Erythroblast (primary cell): ENCODE results near the gene PMVK.
"Not testable (repeated sequence)": the region's sequence is repeated elsewhere in the genome, so short reads cannot be mapped to it uniquely, and the experiment has no call there.

Source experiments
- DNase-seq, 2 experiments: peaks; one replicate each; lab custom pipeline; 2025; lab: John Stamatoyannopoulos, UW
- GATA1 ChIP-seq: IDR thresholded peaks from 2 replicates; pipeline ENCODE4 v1.6.1; 2011; ENCODE audit warnings: low read depth, mild to moderate bottlenecking, control low read depth, low read length, moderate library complexity
- POLR2A ChIP-seq: IDR thresholded peaks from 2 replicates; pipeline ENCODE4 v1.6.1; 2011; ENCODE audit warnings: mild to moderate bottlenecking, low read length

The PMVK gene

GRCh38 chr1:154936555-154937084 is at the start of gene PMVK:
Gene PMVK (minus strand): TSS chr1:154936719. CDS start chr1:154936685, 34 bp downstream.
- TF ChIP-seq GATA1, result no peak
- peak; percentile 62 for TF ChIP-seq POLR2A
- DNase-seq, result peak; percentile 97 to 98

GRCh38 chr1:154983776-154984466 is 47.4 kb upstream of the PMVK start:
- DNase-seq, result no peak
- TF ChIP-seq GATA1 (no peak), POLR2A (no peak)

- peak; percentile 99 for DNase-seq
- TF ChIP-seq POLR2A (peak; percentile 67), GATA1 (no peak)
Observed at GRCh38 chr1:154982897-154983648, 46.6 kb upstream of the PMVK start, which contains the start of gene FLAD1. Gene FLAD1 (plus strand): TSS chr1:154983344. CDS start chr1:154983695, 351 bp downstream.

- DNase-seq, result no peak
- TF ChIP-seq GATA1 (no peak), POLR2A (no peak)
Observed at GRCh38 chr1:154982341-154982740, 45.8 kb upstream of the PMVK start.

- no peak for DNase-seq
- TF ChIP-seq POLR2A, result no peak
- no peak for TF ChIP-seq GATA1
Observed at GRCh38 chr1:154978360-154978759, 41.8 kb upstream of the PMVK start.

GRCh38 chr1:154977762-154978161 is 41.2 kb upstream of the PMVK start:
- not testable (repeated sequence) for DNase-seq

GRCh38 chr1:154975409-154976059 is 39.0 kb upstream of the PMVK start:
- TF ChIP-seq GATA1 (no peak), POLR2A (no peak)
- DNase-seq, result peak; percentile 73 to 83

- DNase-seq, result peak; percentile 97 to 99
- peak; percentile 91 for TF ChIP-seq POLR2A
- no peak for TF ChIP-seq GATA1
Observed at GRCh38 chr1:154974808-154975408, 38.4 kb upstream of the PMVK start.

GRCh38 chr1:154974102-154974807 is 37.7 kb upstream of the PMVK start, which contains the start of gene CKS1B:
Gene CKS1B (plus strand): TSS chr1:154974681. CDS start chr1:154974746, 65 bp downstream.
- TF ChIP-seq POLR2A (peak; percentile 97), GATA1 (no peak)
- peak; percentile 99 to 100 for DNase-seq

GRCh38 chr1:154973344-154974101 is 37.0 kb upstream of the PMVK start:
- DNase-seq, result peak; percentile 100
- TF ChIP-seq POLR2A, result no peak
- no peak for TF ChIP-seq GATA1

- no peak for DNase-seq
Observed at GRCh38 chr1:154972517-154973343, 36.2 kb upstream of the PMVK start.

More at GRCh38 chr1:154972517-154973343, 36.2 kb upstream of the PMVK start:
- no peak for TF ChIP-seq GATA1
- no peak for TF ChIP-seq POLR2A
